NCI-H748 (cell line): Measurements from ENCODE around the gene GRAMD1B.
"Not testable (repeated sequence)": the region's sequence is repeated elsewhere in the genome, so short reads cannot be mapped to it uniquely, and the experiment has no call there.

Experiments used
- DNase-seq: peaks from one replicate; lab custom pipeline; 2025; ENCODE audit not compliant: unreplicated experiment; lab: John Stamatoyannopoulos, UW

Gene GRAMD1B

GRCh38 chr11:123628936-123629683 lies 199.0 kb downstream of the GRAMD1B start:
- no peak for DNase-seq

DNA sequence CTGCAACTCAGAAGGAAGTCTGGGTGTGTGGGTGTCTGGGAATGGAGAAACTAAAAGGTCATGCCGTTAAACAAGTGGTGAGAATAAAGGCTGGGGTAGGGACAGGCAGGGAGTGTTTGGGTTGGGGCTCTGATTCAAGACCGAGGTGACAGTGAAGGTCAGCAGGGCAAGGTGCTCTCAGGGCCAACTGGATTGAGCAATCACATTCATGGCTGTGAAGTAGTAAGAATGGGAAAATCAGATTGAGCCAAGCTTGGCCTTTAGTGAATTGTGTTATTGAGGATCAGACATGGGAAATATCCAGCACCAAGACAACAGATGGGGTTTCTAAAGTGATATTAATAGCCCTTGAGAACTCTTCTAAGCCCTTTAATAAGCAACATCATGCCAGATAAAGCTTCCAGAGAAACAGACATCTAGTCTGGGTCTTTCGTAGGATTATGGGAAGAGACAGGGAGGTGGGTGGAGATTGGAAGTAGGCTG lies 200.1 kb downstream of the GRAMD1B start:
- no peak for DNase-seq

GRCh38 chr11:123640029-123640428 lies 210.0 kb downstream of the GRAMD1B start:
- DNase-seq, result no peak

- peak; percentile 19 for DNase-seq
These were observed 210.8 kb downstream of the GRAMD1B start for GRCh38 chr11:123640677-123641494.

- no peak for DNase-seq
These were observed 211.4 kb downstream of the GRAMD1B start for GRCh38 chr11:123641495-123641840.

- no peak for DNase-seq
These were observed 212.4 kb downstream of the GRAMD1B start for GRCh38 chr11:123642435-123642834.

- DNase-seq, result no peak
These were observed 215.4 kb downstream of the GRAMD1B start for GRCh38 chr11:123645286-123645975.

GRCh38 chr11:123650901-123651300 lies 220.8 kb downstream of the GRAMD1B start:
- no peak for DNase-seq

GRCh38 chr11:123652599-123652998 lies 222.5 kb downstream of the GRAMD1B start:
- peak; percentile 6 for DNase-seq

- no peak for DNase-seq
These were observed 223.4 kb downstream of the GRAMD1B start for GRCh38 chr11:123653483-123653826.

- DNase-seq, result peak; percentile 60
These were observed 223.9 kb downstream of the GRAMD1B start for GRCh38 chr11:123653827-123654565.

GRCh38 chr11:123654566-123655081 lies 224.6 kb downstream of the GRAMD1B start, which contains the start of gene SCN3B:
TSS of gene SCN3B (minus strand) at chr11:123654624. CDS start at chr11:123653801, 823 bp downstream.
- peak; percentile 85 for DNase-seq

DNA sequence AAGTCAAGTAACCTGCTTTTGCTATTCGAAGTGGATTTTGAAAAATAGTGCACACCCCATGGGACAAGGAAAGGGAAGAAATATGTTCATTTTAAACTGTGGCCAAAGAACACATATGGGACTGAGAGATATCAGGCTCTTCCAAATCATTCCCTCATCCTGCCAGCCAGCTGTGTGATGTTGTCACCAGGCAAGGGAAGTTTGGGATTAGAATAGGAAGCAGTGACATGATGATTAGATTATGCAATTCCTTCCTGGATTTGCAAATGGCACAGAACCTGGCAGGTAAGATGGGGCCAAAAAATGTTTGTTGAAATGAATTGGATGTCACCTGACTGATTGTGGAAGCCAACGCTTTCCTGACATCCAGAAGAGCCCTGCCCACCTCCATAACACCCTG lies 229.2 kb downstream of the GRAMD1B start:
- DNase-seq, result no peak

- not testable (repeated sequence) for DNase-seq
These were observed 229.9 kb downstream of the GRAMD1B start for GRCh38 chr11:123659965-123660364.

GRCh38 chr11:123665306-123665705 lies 235.2 kb downstream of the GRAMD1B start:
- no peak for DNase-seq

- DNase-seq, result no peak
These were observed 240.0 kb downstream of the GRAMD1B start for GRCh38 chr11:123670081-123670480.

- no peak for DNase-seq
These were observed 241.5 kb downstream of the GRAMD1B start for GRCh38 chr11:123671534-123671933.

- no peak for DNase-seq
These were observed 242.5 kb downstream of the GRAMD1B start for GRCh38 chr11:123672568-123672967.

DNA sequence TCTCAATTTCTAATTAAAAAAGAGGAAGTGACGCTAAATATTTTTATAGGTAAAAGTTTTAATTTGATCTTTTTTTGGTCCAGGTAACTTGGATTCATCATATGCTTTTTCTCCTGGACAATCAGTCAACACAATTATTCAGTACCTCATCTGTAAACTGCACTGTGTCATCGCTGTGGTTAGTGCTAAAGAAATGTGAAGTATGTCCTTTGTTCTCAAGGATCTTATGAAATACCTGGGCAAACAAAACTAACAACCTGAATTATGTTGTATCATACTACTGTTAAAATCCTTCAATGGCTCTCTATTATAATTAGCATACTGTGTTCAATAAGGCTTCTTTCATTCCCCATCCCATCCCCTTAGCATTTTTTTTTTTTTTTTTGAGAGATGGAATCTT lies 244.2 kb downstream of the GRAMD1B start:
- DNase-seq, result no peak
